GM12878 (cell line): ENCODE results near the gene CCDC117.

Experiments
- PRDM15 ChIP-seq: fragments of 450-650 bp; formaldehyde crosslinking; IDR thresholded peaks from 2 replicates; pipeline ENCODE4 v1.4.0; 2020; ENCODE audit warnings: mild to moderate bottlenecking, moderate library complexity
- STAT1 ChIP-seq: fragments of 450-650 bp; conservative IDR thresholded peaks from 2 replicates; pipeline ENCODE4 v1.6.1; 2014; ENCODE audit warnings: antibody characterized with exemption, mild to moderate bottlenecking
- SUPT20H ChIP-seq: IDR thresholded peaks from 2 replicates; pipeline ENCODE4 v1.6.1; 2011; ENCODE audit warnings: low read depth, mild to moderate bottlenecking, low read length, moderate library complexity, borderline replicate concordance; ENCODE audit not compliant: control insufficient read depth
- YY1 ChIP-seq: IDR thresholded peaks from 2 replicates; pipeline ENCODE4 v1.6.1; 2011; ENCODE audit warnings: low read depth, mild to moderate bottlenecking, low read length
- TF ChIP-seq, protein P1 (sequence below), 3 experiments: IDR thresholded peaks in 2 of 3; conservative IDR thresholded peaks in 1 of 3; 2 replicates each; pipeline ENCODE4 v1.5.1; 2011; ENCODE audit warnings: low read depth in 3 of 3, low read length in 3 of 3, mild to moderate bottlenecking in 3 of 3, control low read depth in 2 of 3, moderate library complexity in 2 of 3, inconsistent platforms in 1 of 3, mixed read lengths in 1 of 3; ENCODE audit not compliant: control insufficient read depth in 2 of 3, insufficient read depth in 1 of 3; ENCODE audit errors: extremely low read depth in 1 of 3
- TF ChIP-seq, protein P2 (sequence below): IDR thresholded peaks from 2 replicates; pipeline ENCODE4 v1.6.1; 2012; ENCODE audit warnings: low read depth, low read length, improper control_type of control experiment

GRCh38 chr22:28783786-28784671 lies 11.5 kb downstream of the CCDC117 start:
- TF ChIP-seq YY1 = no peak
- no peak for TF ChIP-seq PRDM15 (CRISPR knock-in tag)
- TF ChIP-seq, protein P1, sequence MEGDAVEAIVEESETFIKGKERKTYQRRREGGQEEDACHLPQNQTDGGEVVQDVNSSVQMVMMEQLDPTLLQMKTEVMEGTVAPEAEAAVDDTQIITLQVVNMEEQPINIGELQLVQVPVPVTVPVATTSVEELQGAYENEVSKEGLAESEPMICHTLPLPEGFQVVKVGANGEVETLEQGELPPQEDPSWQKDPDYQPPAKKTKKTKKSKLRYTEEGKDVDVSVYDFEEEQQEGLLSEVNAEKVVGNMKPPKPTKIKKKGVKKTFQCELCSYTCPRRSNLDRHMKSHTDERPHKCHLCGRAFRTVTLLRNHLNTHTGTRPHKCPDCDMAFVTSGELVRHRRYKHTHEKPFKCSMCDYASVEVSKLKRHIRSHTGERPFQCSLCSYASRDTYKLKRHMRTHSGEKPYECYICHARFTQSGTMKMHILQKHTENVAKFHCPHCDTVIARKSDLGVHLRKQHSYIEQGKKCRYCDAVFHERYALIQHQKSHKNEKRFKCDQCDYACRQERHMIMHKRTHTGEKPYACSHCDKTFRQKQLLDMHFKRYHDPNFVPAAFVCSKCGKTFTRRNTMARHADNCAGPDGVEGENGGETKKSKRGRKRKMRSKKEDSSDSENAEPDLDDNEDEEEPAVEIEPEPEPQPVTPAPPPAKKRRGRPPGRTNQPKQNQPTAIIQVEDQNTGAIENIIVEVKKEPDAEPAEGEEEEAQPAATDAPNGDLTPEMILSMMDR (IDR thresholded peaks at IDR 0.05 in 2 of 3, conservative IDR thresholded peaks at IDR 0.05 in 1 of 3; ENCODE audit: control insufficient read depth in 2 of 3, extremely low read depth in 1 of 3, insufficient read depth in 1 of 3, low read depth in 3 of 3, low read length in 3 of 3) = no peak
- TF ChIP-seq STAT1 = no peak
- no peak for TF ChIP-seq SUPT20H
- TF ChIP-seq, protein P2, sequence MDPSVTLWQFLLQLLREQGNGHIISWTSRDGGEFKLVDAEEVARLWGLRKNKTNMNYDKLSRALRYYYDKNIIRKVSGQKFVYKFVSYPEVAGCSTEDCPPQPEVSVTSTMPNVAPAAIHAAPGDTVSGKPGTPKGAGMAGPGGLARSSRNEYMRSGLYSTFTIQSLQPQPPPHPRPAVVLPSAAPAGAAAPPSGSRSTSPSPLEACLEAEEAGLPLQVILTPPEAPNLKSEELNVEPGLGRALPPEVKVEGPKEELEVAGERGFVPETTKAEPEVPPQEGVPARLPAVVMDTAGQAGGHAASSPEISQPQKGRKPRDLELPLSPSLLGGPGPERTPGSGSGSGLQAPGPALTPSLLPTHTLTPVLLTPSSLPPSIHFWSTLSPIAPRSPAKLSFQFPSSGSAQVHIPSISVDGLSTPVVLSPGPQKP = no peak
